Motor neuron (in vitro differentiated cells): Measurements from ENCODE around the gene BTBD2. TPM values are rescaled to one million over a fixed set of nuclear protein-coding genes. Genes with fewer than 3 reads are reported as not detected.
"Not testable (repeated sequence)": the region's sequence is repeated elsewhere in the genome, so short reads cannot be mapped to it uniquely, and the experiment has no call there.

Experiments
- ATAC-seq, 8 experiments: fragments of 200-7000 bp; cut with Tn5 transposase; replicated peaks in 6 of 8; 2 replicates each; pipeline ENCODE4 v1.8.0; 2021; ENCODE audit warnings: mild to moderate bottlenecking in 8 of 8, moderate library complexity in 8 of 8
- H3K27ac ChIP-seq, 2 donors: fragments of 250-450 bp; sonication (Bioruptor Pico); 2 replicates each; pipeline ENCODE4 v1.9.0; 2021; ENCODE audit warnings: antibody characterized with exemption in 2 of 2, mild to moderate bottlenecking in 2 of 2, moderate library complexity in 1 of 2
- H3K4me1 ChIP-seq, 2 donors: fragments of 250-450 bp; sonication (Bioruptor Pico); replicated peaks in 1 of 2; 2 replicates each; pipeline ENCODE4 v1.6.1; 2021; ENCODE audit warnings: antibody characterized with exemption in 2 of 2, mild to moderate bottlenecking in 2 of 2, moderate library complexity in 1 of 2
- H3K4me3 ChIP-seq, 5 donors: fragments of 250-450 bp; sonication (Bioruptor Pico); 2 replicates each; pipeline ENCODE4 v1.9.0; 2021; ENCODE audit warnings: antibody characterized with exemption in 5 of 5, mild to moderate bottlenecking in 5 of 5, moderate library complexity in 4 of 5
- WGBS, 10 experiments: fragments of 450-650 bp; shearing (Covaris generic); methylation state at CpG; one replicate each; pipeline ENCODE4 v1.0.0; 2022; 5-methylcytosine and 5-hydroxymethylcytosine counted together
- in situ Hi-C, 9 experiments: fragments of 400-800 bp; cut with MboI; loops; one replicate each; pipeline ENCODE4 v1.15.0; 2021; ENCODE audit warnings: low sequenced_read_pairs in 9 of 9, low pct_unique_long_range_greater_than_20kb in 2 of 9; ENCODE audit not compliant: unreplicated experiment in 9 of 9
- total RNA-seq, 8 experiments: library from RNA; unstranded; fragments of 300-600 nt; gene quantifications; 2 replicates each; pipeline versions ENCODE4 v1.2.3 to v1.2.4, GENCODE V29; 2022

Gene BTBD2
- total RNA-seq, 8 experiments from 2014 or later = 20.3 to 92.3 (median 57.2) TPM

- Histone ChIP-seq H3K4me1 (peaks cover 17 to 18% of the 10 kb centered on the region in 2 donors), H3K4me3 (peak overlapping the region; percentile 20 to 33 (median 26)), H3K27ac (peak overlapping the region; percentile 81 to 86)
- WGBS, 10 experiments = no CpG with 5 or more reads among the region's 77 CpGs
- in situ Hi-C loops = no loop called here
- peak; percentile 69 to 91 (median 90) for ATAC-seq
These were observed 26.4 kb upstream of the BTBD2 start for GRCh38 chr19:2041683-2042484.

GRCh38 chr19:2041433-2041682, 25.8 kb upstream of the BTBD2 start:
- peak overlapping the region in 4 of 5 donors; percentile 26 to 33 (median 28) for H3K4me3 ChIP-seq
- no CpG with 5 or more reads among the region's 6 CpGs for WGBS, 10 experiments
- H3K27ac ChIP-seq = peak overlapping the region; percentile 80 to 86
- no peak for ATAC-seq
- in situ Hi-C loops = no loop called here
- peaks cover 17 to 18% of the 10 kb centered on the region in 2 donors for H3K4me1 ChIP-seq

- Histone ChIP-seq H3K4me3 (no peak overlapping the region), H3K4me1 (peaks cover 17 to 18% of the 10 kb centered on the region in 2 donors), H3K27ac (peak overlapping the region; percentile 80 to 86)
- WGBS, 10 experiments = 20 to 95% (median 80%) methylated on average over 3 to 8 of the region's 28 CpGs; no CpG with 5 or more reads in 7 of the 10 experiments
- in situ Hi-C loops = no loop called here
- ATAC-seq = no peak
These were observed 25.3 kb upstream of the BTBD2 start for GRCh38 chr19:2040647-2041432.

GRCh38 chr19:2039959-2040646, 24.6 kb upstream of the BTBD2 start:
- WGBS, 10 experiments = 100% methylated on average over 1 of the region's 20 CpGs; no CpG with 5 or more reads in 9 of the 10 experiments
- no peak overlapping the region for H3K4me3 ChIP-seq
- in situ Hi-C loops = no loop called here
- H3K4me1 ChIP-seq = peaks cover 17 to 18% of the 10 kb centered on the region in 2 donors
- no peak for ATAC-seq
- H3K27ac ChIP-seq = no peak overlapping the region

- H3K4me3 ChIP-seq = no peak overlapping the region
- no peak overlapping the region for H3K27ac ChIP-seq
- 80 to 100% (median 87%) methylated on average over 1 to 7 of the region's 30 CpGs; no CpG with 5 or more reads in 6 of the 10 experiments for WGBS, 10 experiments
- H3K4me1 ChIP-seq = peaks cover 17 to 18% of the 10 kb centered on the region in 2 donors
- in situ Hi-C loops = no loop called here
- no peak for ATAC-seq
These were observed 23.8 kb upstream of the BTBD2 start for GRCh38 chr19:2039089-2039958.

GRCh38 chr19:2038284-2039088, 23.0 kb upstream of the BTBD2 start:
- in situ Hi-C loops = no loop called here
- H3K27ac ChIP-seq = no peak overlapping the region
- no peak for ATAC-seq
- peaks cover 17 to 18% of the 10 kb centered on the region in 2 donors for H3K4me1 ChIP-seq
- no peak overlapping the region for H3K4me3 ChIP-seq
- WGBS, 10 experiments = 72 to 85% methylated on average over 5 to 11 of the region's 44 CpGs; no CpG with 5 or more reads in 8 of the 10 experiments

GRCh38 chr19:2037651-2038255, 22.2 kb upstream of the BTBD2 start:
- ATAC-seq = no peak
- in situ Hi-C loops = no loop called here
- no peak overlapping the region for H3K4me3 ChIP-seq
- WGBS, 10 experiments = 33 to 98% (median 78%) methylated on average over 4 to 13 of the region's 24 CpGs; no CpG with 5 or more reads in 3 of the 10 experiments
- no peak overlapping the region for H3K27ac ChIP-seq
- peaks cover 13% of the 10 kb centered on the region in 2 donors for H3K4me1 ChIP-seq

GRCh38 chr19:2036424-2036823, 20.9 kb upstream of the BTBD2 start:
- in situ Hi-C loops = no loop called here
- 80 to 100% (median 100%) methylated on average over 1 to 3 of the region's 8 CpGs; no CpG with 5 or more reads in 5 of the 10 experiments for WGBS, 10 experiments
- no peak overlapping the region for H3K4me3 ChIP-seq
- no peak for ATAC-seq
- peaks cover 9 to 13% of the 10 kb centered on the region in 2 donors for H3K4me1 ChIP-seq
- no peak overlapping the region for H3K27ac ChIP-seq

GRCh38 chr19:2035590-2035991, 20.1 kb upstream of the BTBD2 start:
- no peak for ATAC-seq
- peaks cover 5 to 10% of the 10 kb centered on the region in 2 donors for H3K4me1 ChIP-seq
- no peak overlapping the region for H3K4me3 ChIP-seq
- no peak overlapping the region for H3K27ac ChIP-seq
- in situ Hi-C loops = no loop called here
- 86 to 100% (median 92%) methylated on average over 2 to 6 of the region's 14 CpGs; no CpG with 5 or more reads in 5 of the 10 experiments for WGBS, 10 experiments

- H3K4me1 ChIP-seq = peaks cover 5 to 10% of the 10 kb centered on the region in 2 donors
- in situ Hi-C loops = no loop called here
- no peak overlapping the region for H3K27ac ChIP-seq
- 80 to 100% (median 80%) methylated on average over 1 to 4 of the region's 34 CpGs; no CpG with 5 or more reads in 5 of the 10 experiments for WGBS, 10 experiments
- no peak overlapping the region for H3K4me3 ChIP-seq
- ATAC-seq = peak in 5 of 8 experiments; percentile 5 to 49 (median 35)
These were observed 19.4 kb upstream of the BTBD2 start for GRCh38 chr19:2034729-2035589.

GRCh38 chr19:2034253-2034652, 18.7 kb upstream of the BTBD2 start:
- not testable (repeated sequence) for H3K4me3 ChIP-seq, H3K27ac ChIP-seq
- WGBS, 10 experiments = 62 to 100% (median 85%) methylated on average over 1 to 3 of the region's 15 CpGs; no CpG with 5 or more reads in 6 of the 10 experiments

More at GRCh38 chr19:2034253-2034652, 18.7 kb upstream of the BTBD2 start:
- ATAC-seq, H3K4me1 ChIP-seq, in situ Hi-C loops: not testable (repeated sequence)
